DMS153 (cell line): ENCODE results near the gene GLIPR1L1.

Experiments
- DNase-seq: peaks from one replicate; lab custom pipeline; 2025; lab: John Stamatoyannopoulos, UW

GLIPR1L1 gene

DNA sequence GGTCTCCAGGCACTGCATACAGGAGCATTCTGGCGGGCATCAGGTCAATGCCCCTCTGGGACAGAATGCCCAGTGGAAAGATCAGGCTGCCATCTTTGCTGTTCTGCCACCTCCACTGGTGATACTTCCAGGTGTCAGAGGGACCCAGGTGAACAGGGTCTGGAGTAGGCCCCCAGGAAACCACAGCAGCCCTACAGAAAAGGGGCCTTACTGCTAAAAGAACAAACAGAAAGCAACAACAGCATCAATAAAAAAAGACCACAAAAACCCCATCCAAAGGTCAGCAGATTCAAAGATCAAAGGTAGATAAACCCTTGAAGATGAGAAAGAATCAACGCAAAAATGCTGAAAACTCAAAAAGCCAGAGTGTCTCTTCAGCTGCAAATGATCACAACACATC lies 15.9 kb downstream of the GLIPR1L1 start:
- no peak for DNase-seq

DNA sequence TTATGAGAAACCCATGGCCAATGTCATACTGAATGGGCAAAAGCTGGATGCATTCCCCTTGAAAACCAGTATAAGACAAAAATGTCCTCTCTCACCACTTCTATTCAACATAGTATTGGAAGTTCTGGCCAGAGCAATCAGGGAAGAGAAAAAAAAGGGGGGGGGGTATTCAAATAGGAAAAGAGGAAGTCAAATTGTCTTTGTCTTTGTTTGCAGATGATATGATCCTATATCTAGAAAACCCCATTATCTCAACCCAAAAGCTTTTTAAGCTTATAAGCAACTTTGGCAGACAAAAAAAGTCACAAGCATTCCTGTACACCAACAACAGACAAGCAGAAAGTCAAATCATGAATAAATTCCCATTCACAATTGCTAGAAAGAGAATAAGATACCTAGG lies 19.5 kb downstream of the GLIPR1L1 start:
- no peak for DNase-seq

- no peak for DNase-seq
These were observed 26.4 kb downstream of the GLIPR1L1 start for GRCh38 chr12:75360920-75361319.

DNA sequence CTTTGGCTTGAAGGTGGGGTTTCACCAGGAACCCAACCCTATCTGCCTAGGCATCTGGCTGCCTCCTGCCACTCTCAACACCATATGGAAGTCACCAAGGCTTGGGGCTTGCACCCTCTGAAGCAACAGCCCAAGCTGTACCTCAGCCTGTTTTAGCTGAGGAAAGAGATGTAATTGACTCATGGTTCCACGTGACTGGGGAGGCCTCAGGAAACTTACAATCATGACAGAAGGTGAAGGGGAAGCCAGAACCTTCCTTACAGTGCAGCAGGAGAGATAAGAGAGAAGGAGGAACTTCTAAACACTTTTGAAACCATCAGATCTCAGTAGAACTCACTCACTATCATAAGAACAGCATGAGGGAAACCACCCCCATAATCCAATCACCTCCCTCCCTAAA lies 26.9 kb downstream of the GLIPR1L1 start:
- no peak for DNase-seq

GRCh38 chr12:75364919-75365318 lies 30.4 kb downstream of the GLIPR1L1 start:
- no peak for DNase-seq

- DNase-seq: no peak
These were observed 32.2 kb downstream of the GLIPR1L1 start for GRCh38 chr12:75366629-75367028.

DNA sequence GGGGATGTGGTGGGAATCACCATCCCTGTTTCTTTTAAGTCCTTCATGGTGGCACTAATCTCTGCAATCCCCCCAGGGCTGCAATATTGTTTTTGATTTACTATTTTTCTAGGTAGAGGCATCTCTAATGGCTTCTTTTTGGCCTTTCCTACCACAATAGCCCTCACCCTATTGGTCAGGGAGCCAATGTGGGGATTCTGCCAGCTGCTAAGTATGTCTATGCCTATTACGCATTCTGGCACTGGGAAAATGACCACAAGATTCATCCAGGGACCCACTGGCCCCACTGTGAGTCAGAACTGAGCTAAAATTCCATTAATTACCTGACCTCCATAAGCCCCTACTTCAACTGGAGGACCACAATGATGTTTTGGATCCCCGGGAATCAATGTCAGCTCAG lies 40.5 kb downstream of the GLIPR1L1 start:
- DNase-seq: no peak

DNA sequence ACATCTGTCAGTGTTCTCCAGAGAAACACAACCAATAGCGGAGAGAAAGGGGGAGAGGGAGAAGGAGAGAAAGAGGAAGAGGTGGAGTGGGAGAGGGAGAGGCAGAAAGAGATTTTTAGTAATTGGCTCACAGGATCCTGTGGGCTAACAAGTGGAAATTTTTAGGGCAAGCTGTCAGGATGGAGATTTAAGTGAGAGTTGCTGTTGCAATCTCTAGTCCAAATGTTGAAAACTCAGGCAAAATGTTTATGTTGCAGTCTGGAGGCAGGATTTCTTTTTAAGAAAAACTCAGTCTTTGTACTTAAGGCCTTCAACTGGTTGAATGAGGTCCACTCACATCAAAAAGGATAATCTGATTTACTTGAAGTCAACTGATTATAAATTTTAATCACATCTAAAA lies 43.9 kb downstream of the GLIPR1L1 start:
- DNase-seq: no peak

DNA sequence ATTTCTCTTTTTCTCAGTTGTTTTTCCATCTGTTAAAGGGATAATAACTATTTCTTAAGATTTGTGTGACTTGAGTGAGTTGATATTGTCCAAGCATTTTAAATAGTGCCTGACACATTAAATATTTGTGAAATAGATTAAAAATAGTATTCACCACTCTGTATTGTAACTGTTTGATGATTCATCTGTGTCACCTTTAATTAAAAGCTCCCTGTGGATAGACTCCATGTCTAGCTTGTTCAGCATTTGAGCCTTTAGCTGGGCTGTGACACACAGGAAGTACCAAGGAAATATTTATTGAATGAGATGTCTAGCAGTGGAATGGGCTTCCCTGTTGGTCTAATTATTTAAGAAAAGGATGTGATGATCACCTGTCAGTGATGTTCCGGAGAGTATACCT lies 54.6 kb downstream of the GLIPR1L1 start:
- peak; percentile 2 for DNase-seq

GRCh38 chr12:75389706-75390105 lies 55.2 kb downstream of the GLIPR1L1 start:
- DNase-seq: no peak

GRCh38 chr12:75390156-75390898 lies 55.9 kb downstream of the GLIPR1L1 start:
- DNase-seq: no peak

- peak; percentile 96 for DNase-seq
These were observed 56.5 kb downstream of the GLIPR1L1 start, which contains the start of gene GLIPR1L2 for GRCh38 chr12:75390899-75391538. GLIPR1L2 (plus strand) TSS chr12:75391089; CDS start chr12:75391117, 28 bp downstream.

- DNase-seq: no peak
These were observed 69.8 kb downstream of the GLIPR1L1 start for GRCh38 chr12:75404231-75404630.

GRCh38 chr12:75407683-75408082 lies 73.2 kb downstream of the GLIPR1L1 start:
- no peak for DNase-seq

GRCh38 chr12:75409830-75410229 lies 75.4 kb downstream of the GLIPR1L1 start:
- no peak for DNase-seq

GRCh38 chr12:75414671-75415070 lies 80.2 kb downstream of the GLIPR1L1 start:
- no peak for DNase-seq

- no peak for DNase-seq
These were observed 85.4 kb downstream of the GLIPR1L1 start for GRCh38 chr12:75419841-75420240.
